GM18907 (cell line): Measurements from ENCODE around the gene PIK3CD.
"Not testable (repeated sequence)": the region's sequence is repeated elsewhere in the genome, so short reads cannot be mapped to it uniquely, and the experiment has no call there.

Experiments
- ATAC-seq: cut with Tn5 transposase; IDR thresholded peaks from one replicate; pipeline ENCODE4 v1.9.1; 2021; ENCODE audit warnings: mild to moderate bottlenecking, moderate library complexity; ENCODE audit not compliant: unreplicated experiment

The PIK3CD gene

DNA sequence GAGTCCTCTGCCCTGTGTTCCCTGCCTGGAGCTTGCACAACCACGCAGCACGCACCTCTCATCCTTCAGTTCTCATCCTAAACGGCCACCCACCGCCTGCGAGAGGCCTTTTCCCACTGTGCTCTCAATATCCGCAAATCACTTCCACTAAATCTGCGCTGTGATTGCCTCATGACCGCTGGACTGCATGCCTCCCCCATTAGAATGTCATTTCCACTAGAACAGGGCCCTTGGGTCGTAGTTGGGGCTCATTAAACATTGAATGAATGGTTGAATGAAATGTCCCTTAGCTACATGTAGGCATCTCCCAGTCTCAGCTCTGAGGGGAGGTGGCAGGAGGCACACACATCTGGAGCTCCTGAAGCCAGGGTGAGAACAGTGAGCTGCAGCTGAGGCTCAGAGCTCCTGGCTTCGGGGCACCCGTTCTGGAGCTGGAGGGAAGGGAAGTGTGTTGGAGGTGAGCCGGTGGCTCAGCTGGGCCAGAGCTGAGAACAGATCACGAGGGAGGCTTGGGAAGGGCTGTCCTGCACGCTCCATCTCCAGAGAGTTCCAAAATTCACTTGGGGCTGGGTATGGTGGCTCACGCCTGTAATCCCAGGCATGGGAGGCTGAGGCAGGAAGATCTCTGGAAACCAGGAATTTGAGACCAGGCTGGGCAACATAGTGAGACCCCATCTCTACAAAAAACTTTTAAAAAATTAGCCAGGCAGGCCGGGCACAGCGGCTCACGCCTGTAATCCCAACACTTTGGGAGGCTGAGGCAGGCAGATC lies 32.4 kb upstream of the PIK3CD start:
- ATAC-seq, result no peak

GRCh38 chr1:9621032-9621431 lies 30.5 kb upstream of the PIK3CD start:
- ATAC-seq, result no peak

DNA sequence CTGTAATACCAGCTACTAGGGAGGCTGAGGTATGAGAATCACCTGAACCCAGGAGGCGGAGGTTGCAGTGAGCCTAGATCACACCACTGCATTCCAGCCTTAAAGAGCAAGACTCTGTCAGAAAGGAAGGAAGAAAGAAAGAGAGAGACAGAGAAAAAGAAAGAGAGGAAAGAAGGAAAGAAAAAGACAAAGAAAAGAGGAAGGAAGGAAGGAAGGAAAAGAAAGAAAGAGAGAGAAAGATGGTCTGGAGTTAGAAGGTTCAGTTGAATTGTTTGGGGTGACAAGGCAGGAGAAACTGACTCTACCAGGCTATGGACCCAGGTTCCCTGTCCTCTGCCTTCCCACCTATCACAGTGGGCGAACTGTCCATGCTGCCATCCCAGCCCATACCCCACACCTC lies 27.4 kb upstream of the PIK3CD start:
- ATAC-seq, result no peak

GRCh38 chr1:9625030-9625429 lies 26.5 kb upstream of the PIK3CD start:
- not testable (repeated sequence) for ATAC-seq

GRCh38 chr1:9626201-9626608 lies 25.3 kb upstream of the PIK3CD start:
- peak; percentile 56 for ATAC-seq

GRCh38 chr1:9628541-9629444 lies 22.7 kb upstream of the PIK3CD start:
- peak; percentile 27 for ATAC-seq

- ATAC-seq, result no peak
Measured at GRCh38 chr1:9629445-9630201, 21.9 kb upstream of the PIK3CD start.

GRCh38 chr1:9630331-9631111 lies 21.0 kb upstream of the PIK3CD start:
- no peak for ATAC-seq

DNA sequence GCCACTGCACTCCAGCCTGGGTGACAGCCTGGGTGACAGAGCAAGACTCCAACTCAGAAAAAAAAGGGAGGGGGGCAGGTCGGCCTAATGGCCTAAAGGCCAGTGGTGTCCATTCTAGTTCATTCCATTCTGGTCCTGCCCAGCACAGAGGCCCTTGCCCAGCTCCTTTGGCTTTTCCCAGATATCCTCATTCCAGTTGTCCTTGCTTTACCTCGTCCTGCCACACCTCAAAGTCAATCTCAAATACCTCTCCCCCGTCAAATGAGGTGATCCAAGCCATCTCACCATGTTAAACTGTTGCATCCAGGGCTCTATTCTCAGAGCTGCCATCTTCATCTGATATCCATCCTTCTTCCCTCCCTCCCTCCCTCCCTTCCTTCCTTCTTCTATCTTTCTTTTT lies 19.9 kb upstream of the PIK3CD start:
- no peak for ATAC-seq

- no peak for ATAC-seq
Measured at GRCh38 chr1:9633493-9633892, 18.0 kb upstream of the PIK3CD start.

- ATAC-seq, result no peak
Measured at GRCh38 chr1:9634582-9634981, 16.9 kb upstream of the PIK3CD start.

DNA sequence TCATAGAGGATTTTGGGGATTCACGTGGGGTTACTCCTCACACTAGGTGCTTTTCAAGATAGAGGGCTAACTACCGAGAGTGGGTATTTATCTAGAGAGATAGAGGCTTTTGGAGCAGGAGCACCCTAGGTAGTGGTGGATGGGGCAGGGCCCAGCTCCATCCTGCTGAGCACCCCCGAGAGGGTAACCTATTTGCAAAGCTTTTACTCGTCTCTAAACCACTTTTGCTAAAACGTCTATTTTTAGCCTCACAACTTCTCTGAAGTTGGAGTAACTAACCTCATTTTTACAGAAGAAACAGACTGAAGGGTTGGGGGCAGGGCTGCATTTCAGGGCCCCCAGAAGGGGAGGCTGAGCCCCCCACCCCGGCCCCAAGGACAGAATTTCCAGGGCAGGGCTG lies 12.3 kb upstream of the PIK3CD start:
- ATAC-seq, result no peak

- ATAC-seq, result no peak
Measured at GRCh38 chr1:9643351-9644256, 7.9 kb upstream of the PIK3CD start.

DNA sequence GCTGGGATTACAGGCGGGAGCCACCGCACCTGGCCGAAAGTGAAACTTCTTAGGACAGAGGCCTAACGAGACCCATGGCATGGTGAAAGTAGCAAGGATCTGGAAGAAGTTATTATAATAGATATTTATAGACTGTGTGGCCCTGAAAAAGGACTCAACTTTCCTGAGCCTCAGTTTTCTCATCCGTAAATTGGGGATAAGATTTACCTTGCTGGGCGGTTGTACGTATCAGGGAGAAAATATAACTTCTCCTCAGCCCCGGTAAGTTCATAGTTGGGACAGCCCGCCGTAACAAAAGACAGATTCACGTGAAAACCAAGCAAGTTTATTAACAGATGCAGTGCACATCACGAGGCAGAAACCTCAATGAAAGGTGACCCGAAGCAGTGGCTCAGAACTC lies 5.5 kb upstream of the PIK3CD start:
- ATAC-seq, result no peak

GRCh38 chr1:9648171-9648570 lies 3.4 kb upstream of the PIK3CD start:
- no peak for ATAC-seq

DNA sequence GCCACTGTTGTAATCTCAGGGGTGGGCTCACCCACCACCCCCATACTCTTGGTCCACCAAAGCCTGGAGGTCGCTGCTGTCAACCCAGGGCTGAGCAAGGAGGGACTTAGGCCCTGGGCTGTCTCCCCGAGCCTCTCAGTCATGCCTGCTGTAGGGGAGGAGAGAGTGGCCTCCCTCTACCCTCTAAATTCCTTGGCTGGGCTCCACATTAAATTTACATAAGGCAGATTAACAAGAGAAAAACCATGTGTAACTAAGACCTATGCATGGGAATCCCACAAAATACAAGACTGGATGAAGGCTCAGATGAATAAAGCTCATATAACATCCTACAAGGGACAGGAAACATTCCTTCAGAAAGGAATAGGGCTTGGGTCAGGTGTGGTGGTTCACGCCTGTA lies 1.8 kb upstream of the PIK3CD start:
- no peak for ATAC-seq

DNA sequence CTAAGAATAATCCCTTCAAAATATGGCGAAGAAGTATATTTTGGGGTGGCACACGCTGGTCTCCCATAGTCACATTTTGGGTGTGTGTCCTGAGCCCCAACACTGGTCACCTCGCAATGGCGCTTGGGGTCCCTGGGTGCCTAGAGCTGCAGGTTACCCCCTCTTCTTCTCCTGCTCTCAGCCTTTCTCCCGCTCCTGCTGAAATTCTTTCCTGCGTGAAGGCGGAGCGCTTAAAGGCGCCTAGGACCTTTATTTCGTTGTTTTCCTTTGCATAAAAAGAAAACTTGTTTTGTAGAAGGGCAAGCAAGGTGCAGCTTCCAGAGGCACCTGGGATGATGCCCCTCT lies 339 bp upstream of the PIK3CD start:
- no peak for ATAC-seq

DNA sequence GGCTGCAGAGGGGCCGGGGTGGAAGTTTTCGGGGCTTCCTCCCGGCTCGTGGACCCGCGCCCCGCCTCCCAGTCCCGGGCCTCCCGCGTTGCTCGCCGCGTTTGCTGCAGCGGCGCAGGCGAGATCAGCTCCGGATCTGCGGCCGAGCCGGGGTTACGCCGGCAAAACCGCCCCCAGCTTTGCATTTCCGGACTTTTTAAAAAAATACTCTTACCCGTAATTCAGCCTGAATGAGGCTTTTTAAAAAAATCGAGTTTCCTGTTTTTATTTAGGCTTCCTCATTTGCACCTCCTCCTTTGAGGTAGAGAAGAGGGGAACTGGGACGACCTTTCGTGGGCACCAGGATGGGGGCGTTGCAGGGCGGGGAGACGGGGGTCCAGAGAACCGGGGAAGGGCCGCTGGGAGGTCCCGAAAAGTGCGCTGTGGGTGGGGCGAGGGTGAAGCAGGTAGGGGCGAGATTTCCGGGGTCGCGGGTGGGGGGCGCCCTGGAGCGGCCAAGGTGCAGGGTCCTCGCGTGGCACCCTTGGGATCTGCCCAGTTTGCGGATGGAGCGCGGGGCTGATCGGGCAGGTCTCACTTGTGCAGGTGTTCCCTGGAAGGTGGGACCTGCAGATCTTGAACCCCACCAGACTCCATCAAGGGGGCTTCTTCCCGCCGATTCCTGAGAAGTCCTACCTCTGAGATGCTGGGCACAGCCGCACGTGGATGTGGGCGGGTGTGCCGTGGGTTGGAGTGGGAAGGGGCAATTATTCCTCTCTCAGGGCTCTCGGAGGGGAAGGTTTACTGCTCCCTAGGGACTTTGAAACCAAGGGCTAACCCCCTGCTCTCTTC lies 1.1 kb downstream of the PIK3CD start:
- no peak for ATAC-seq

GRCh38 chr1:9653210-9653490 lies 1.6 kb downstream of the PIK3CD start:
- no peak for ATAC-seq
